GM12874 (cell line): Measurements from ENCODE around the gene CHAF1B.

Experiments used
- TF ChIP-seq, protein P1 (sequence below): IDR thresholded peaks from 2 replicates; pipeline ENCODE4 v1.5.1; 2011; ENCODE audit warnings: low read depth, mild to moderate bottlenecking, control low read depth, low read length, moderate library complexity; ENCODE audit not compliant: insufficient read depth

CHAF1B gene

GRCh38 chr21:36350282-36350910 is 34.8 kb upstream of the CHAF1B start:
- TF ChIP-seq, protein P1, sequence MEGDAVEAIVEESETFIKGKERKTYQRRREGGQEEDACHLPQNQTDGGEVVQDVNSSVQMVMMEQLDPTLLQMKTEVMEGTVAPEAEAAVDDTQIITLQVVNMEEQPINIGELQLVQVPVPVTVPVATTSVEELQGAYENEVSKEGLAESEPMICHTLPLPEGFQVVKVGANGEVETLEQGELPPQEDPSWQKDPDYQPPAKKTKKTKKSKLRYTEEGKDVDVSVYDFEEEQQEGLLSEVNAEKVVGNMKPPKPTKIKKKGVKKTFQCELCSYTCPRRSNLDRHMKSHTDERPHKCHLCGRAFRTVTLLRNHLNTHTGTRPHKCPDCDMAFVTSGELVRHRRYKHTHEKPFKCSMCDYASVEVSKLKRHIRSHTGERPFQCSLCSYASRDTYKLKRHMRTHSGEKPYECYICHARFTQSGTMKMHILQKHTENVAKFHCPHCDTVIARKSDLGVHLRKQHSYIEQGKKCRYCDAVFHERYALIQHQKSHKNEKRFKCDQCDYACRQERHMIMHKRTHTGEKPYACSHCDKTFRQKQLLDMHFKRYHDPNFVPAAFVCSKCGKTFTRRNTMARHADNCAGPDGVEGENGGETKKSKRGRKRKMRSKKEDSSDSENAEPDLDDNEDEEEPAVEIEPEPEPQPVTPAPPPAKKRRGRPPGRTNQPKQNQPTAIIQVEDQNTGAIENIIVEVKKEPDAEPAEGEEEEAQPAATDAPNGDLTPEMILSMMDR: no peak

DNA sequence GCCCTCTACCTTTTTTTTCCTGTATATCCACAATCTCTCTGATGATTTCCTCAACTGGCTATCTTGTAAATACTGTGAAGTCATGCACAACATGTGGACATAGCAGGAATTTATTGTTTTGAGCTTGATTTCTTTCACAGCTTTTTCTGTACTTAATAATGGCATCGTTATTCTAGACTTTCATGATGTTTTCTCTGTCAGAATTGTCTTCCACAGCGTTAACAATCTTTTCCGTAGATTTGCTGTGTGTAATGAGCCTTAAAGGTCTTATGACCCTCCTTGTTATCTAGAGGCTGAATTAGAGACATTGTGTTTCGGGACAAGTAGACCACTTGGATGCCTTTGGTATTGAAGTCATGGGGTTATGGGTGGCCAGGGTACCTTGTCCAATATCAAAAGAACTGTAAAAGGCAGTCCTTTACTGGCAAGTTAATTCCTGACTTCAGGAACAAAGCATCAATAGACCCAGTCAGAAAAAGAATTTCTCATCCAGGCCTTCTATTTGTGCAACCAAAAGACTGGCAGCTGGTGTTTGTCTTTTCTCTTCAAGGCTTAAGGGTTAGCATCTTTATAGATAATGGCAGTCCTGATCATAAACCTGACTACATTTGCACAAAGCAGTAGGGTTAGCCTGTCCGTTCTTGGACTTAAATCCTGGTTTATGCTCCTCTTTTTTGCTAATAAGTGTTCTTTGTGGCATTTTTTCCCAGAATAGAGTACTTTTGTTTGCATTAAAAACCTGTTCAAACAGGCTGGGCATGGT is 30.1 kb upstream of the CHAF1B start:
- TF ChIP-seq, protein P1: no peak

DNA sequence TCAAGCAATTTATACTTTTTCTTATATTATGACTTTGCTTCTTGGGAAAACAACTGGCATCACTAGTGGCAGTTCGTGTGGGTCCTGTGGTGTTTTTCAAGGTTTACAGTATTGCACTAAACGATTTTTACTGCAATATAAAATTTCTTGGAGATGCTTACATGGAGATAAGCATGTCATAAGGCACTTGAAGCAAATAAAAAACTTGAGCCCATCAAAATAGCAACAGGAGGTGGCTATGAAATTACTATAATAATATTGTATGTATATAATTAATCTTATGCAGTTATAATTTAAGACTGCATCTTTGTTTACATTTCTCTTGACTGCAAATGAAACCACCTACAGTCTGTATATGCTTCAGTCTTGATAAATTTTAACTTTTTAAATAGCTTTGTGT is 29.3 kb upstream of the CHAF1B start:
- TF ChIP-seq, protein P1: no peak

GRCh38 chr21:36359185-36359584 is 26.0 kb upstream of the CHAF1B start:
- TF ChIP-seq, protein P1: no peak

DNA sequence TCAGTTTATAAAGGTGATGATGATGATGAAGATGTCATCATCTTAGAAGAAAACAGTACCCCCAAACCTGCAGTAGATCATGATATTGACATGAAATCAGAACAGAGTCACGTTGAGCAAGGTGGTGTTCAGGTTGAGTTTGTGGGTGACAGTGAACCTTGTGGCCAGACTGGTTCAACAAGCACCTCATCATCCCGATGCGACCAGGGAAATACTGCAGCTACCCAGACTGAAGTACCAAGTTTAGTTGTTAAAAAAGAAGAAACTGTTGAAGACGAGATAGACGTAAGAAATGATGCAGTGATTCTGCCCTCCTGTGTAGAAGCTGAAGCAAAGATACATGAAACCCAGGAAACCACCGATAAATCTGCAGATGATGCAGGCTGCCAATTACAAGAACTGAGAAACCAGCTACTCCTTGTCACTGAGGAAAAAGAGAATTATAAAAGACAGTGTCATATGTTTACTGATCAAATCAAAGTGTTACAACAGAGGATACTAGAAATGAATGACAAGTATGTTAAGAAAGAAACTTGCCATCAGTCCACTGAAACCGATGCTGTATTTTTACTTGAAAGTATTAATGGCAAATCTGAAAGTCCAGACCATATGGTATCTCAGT is 16.0 kb upstream of the CHAF1B start:
- TF ChIP-seq, protein P1: no peak

DNA sequence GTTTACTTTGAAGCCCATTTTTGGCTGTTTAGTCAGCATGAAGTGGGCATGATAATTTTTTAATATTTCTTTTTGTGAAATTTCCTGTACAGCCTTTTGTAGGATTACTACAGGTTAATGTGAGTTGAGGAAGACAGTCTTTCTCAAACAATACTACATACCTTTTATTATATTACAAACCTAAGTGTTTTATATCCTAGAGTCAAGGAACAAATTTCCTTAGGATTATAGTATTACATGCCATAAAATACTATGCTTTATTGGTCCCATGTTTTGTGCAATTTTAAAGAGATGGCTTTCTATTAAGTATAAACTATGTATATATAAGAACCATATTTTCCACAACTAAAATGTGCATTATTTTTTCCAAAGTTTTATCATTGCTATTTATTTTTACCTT is 9.2 kb upstream of the CHAF1B start:
- TF ChIP-seq, protein P1: no peak

DNA sequence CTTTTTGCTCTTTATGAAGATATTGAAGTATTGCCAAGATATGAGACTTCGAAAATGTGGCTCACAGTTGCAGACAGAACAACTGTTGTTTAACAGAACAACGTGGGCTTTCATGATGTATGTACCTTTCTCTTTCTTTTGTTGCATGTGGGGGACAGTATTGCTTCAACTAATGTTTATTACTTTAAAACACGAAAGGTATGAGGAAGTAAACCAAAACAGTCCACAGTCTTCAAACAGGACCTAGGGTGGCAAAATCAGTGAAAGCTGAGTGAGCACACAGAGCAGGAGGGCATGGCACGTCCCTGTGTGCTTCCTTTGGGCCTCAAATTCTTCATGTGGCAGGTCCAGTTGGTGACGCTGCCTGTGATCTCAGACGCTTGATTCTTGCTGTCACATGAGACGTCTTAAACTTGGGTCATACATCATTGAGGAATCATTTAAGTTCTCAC is 7.8 kb upstream of the CHAF1B start:
- TF ChIP-seq, protein P1: no peak
